Measurements from ENCODE around the gene IL1RAPL1.

- TF ChIP-seq CTCF (IDR thresholded peaks at IDR 0.05) (no peak), POLR2A (IDR thresholded peaks at IDR 0.05) (no peak)
Measured at GRCh38 chrX:29947225-29947624, 1360.0 kb downstream of the IL1RAPL1 start.
